Skin of body (tissue), 2 donors: ENCODE results near the gene MAPKAPK3. TPM values are rescaled to one million over a fixed set of nuclear protein-coding genes. Genes with fewer than 3 reads are reported as not detected.

Source experiments
- DNase-seq: peaks from one replicate; lab custom pipeline; 2025; lab: John Stamatoyannopoulos, UW
- total RNA-seq: library from RNA; depleted of rRNA; stranded (reverse); fragments of >200 nt; gene quantifications from one replicate; pipeline ENCODE4 v1.2.3, GENCODE V29; 2014

MAPKAPK3 gene
- total RNA-seq, 1 donor from 2014 or later: 27.8 TPM

DNA sequence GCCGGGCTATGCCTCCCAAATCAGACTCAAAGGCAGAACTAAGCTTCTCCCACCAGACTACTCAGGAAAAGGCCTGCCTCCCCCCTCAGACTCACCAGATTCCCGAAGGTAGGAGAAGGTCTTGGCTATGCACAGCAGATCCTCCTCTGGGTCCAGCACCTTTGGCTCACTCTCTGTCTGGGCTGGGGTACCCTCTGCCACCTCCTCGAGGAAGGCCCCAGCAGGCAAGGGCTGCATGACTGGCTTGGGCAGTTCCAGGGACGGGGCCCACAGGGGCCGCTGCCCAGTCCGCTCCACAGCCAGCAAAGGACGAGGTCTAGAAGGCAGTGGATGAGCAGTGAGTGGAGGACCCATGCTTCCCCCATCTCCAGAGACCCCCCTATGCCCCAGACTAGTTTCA, 8.7 kb upstream of the MAPKAPK3 start:
- no peak for DNase-seq

GRCh38 chr3:50609071-50609762, 7.7 kb upstream of the MAPKAPK3 start:
- no peak for DNase-seq

DNA sequence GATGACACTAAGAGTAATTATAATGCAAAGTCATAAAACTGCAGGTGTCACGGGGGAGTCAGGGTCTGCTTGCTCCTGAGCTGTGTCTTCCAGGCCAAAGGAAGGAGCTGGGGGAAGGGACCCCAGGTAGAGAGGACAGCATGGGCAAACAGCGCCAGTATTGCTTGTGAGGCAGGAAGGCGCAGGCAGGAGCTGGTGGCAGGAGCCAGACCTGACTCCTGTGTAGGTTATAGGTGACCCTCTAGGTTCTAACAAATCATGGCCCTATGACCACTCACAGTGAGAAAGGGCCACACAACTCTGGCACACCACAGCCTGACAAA, 7.2 kb upstream of the MAPKAPK3 start:
- DNase-seq: no peak

GRCh38 chr3:50610181-50610971, 6.6 kb upstream of the MAPKAPK3 start:
- DNase-seq: no peak

DNA sequence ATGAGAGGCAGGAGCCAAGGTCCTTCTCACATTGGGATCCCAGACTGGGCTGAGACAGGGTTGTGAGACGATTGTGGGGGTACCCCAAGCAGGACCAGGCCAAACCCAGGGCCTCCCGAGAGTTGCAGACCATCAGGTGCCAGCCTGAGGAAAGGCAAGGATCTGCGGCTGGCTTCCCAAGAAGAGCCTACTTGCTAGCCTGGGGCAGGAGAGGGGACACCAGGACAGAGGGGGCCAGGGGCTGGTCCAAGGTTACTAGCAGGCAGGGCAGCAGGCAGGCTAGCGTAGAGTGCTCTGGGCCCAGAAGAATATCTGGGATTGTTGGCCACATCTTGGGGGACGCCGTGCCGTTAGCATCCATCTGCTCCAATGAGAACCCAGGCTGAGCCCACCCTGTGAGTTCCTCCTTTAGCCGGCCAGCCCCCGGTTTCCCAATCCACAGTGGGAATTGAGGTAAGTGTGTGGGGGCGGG, 5.9 kb upstream of the MAPKAPK3 start:
- DNase-seq: no peak

GRCh38 chr3:50611464-50612233, 5.3 kb upstream of the MAPKAPK3 start, which contains the start of gene CISH:
Gene CISH (minus strand): TSS chr3:50611774. CDS start chr3:50611650, 124 bp downstream.
- peak; percentile 98 for DNase-seq

DNA sequence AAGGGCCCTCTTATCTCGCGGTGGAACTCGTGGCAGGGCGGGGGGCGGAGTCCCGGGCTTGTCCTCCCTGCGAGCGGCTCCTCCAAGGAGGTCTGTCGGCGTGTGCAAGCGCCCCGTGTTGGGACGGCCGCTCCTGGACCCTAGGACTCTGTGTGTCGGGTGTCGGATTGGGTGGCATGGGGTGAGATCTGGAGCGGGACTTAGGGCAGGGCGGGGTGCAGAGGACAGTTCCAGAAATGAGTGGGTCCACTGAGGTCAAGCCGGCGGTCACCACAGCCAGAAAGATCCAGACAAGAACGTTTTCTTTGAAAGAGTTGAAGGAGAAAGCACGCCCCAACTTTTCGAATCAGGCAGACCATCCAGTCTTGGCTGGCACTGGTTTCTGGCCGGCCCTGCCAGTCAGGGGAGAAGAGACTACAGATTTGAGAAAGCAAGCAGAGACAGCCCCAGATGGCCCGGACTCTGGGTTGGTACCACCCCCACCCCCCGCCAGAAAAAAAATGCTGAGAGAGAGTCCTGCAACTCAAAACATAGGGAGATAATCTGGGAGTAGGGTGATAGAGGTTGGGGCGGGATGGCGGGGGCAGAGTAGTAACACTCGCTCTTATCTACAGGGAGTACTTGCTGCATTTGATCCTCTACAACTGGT, 4.6 kb upstream of the MAPKAPK3 start:
- DNase-seq: peak; percentile 35

DNA sequence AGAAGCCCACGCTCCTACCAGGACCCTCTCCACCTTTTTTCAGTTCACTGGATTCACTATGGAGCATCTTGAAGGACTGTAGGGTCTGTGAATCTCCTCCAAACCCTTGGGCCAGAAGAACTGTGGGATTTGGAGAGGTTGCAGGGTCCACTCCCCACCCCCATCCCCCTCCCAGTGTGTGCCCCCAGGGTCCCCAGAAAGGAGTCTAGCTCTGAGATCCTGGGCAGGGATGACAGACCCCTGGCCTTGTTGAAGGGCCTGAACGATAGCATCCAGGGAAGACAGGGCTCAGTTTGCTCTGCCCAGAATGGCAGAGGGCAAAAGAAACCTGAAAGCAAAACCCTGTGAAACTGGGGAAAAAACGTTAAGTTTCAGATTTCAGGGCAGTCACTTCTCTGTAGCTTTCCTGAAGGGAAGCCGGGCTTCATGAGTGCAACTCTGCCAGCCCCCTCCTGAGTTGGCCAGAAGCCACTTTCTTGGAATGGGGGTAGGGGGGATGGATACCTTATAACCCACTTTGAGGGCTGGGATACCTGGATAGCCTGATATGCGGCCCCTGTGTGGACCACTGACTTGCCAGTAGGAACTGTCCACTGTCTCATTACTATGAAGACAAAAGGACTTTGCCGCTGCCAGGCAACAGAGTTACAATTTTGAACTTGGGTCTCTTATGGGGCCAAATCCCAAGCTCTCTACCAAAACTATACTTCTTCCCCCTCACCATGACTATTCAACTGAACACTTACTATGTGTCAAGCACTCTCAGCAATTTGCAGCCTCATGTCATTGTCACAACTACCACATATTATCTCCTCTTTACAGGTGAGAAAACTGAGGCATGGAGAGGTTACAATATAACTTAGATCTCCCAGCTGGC, 3.7 kb upstream of the MAPKAPK3 start:
- no peak for DNase-seq

DNA sequence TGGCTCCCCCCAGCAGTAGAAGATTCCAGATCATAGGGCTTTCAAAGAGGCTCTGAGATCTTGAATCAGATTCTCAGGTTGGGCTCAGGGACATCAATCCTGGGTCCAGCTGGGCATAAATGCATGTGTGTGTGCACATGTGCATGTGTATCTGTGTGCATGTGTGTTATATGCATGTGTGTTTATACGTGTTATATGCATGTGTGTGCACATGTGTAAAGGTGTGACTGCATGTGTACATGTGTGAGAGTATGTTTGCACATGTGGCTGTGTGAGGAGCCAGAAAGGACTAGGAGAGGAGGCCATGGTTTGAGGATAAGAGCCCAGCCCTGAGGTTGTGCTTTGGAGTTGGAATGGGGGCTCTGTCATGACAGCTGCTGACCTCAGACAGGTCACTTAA, 1.8 kb upstream of the MAPKAPK3 start:
- DNase-seq: peak; percentile 14

DNA sequence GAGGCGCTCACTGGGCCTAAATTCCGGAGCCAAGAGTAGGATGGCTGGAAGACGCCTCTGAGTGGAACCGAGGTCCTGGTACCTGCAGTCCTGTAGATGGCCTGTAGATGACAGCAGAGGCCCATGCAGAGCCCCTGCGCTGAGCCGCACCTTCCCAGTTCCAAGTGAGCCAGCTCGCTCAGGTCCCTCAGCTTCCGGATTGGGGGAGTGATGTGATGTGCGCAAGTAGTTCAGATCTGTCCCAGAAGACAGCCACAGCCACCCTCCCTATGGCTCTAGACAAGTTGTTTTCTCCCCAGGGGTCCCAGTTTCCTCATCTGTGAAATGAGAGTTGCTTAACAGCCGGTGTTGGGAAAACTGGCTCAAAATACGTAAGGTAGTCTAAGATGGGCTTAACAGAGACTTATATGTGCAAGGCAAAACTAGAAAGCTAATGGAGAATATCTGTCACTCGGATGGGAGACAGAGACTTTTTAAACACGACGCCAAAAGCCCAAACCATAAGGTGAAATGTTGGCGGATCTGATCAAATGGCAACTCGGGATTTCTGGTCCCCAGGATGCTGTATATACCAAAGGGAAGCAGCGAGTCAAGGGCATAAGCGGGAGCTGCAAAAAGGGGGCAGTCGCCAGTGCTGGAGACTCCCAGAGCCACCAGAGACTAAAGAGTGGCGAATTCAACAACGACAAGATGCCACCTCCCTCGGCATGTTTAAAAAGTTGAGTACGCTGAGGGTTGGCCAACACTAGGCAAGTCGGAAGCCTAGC, 765 bp upstream of the MAPKAPK3 start:
- peak; percentile 82 for DNase-seq

- DNase-seq: peak; percentile 84
Observed at GRCh38 chr3:50616770-50617095, 218 bp upstream of the MAPKAPK3 start.

DNA sequence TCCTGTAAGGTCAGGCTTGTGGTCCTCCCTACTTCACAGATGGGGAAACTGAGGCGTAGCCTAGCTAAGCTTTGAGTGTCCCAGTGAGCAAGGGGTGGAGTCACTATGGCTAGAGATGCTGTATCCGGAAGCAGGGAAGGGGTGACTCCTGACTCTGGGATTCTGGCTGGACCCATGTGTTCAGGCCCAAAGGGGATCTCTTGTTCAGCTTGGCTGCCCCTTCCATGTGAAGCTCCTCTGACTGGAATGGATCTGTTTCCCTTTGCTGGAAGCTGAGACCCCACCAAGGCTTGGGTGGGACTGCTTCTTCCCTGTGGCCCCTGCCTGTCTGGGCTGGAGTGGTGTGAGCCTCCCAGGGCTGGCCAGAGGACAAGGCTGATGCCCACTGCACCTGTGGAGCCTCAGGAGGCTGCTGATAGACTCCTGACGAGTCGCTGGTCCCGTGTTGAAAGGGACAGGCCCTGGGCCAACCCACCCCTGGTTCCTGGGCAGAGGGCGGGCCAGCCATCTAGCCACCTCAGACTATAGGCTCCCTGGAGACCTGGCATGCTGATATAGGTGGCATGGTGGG, 1.0 kb downstream of the MAPKAPK3 start:
- no peak for DNase-seq

DNA sequence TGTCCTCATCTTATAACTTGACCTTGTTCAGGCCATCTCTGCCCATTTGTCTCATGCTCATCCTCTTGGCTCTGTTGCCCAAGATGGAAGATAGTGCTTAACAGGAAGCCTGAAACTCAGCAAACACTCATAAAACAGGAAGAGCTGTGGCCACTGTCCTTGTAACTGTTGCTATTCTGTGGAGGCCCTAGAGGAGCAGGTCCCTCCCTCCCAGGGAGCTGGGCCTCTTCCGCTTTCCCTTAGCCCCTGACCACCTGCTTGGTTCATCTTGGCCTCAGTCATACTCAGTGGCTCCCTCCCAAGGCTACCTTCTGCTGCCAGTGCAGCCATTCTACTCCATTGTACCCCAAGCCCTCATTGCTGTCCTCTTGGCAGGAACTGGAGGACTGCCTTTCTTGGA, 3.5 kb downstream of the MAPKAPK3 start:
- no peak for DNase-seq

- no peak for DNase-seq
Observed at GRCh38 chr3:50620820-50621219, 3.9 kb downstream of the MAPKAPK3 start.

DNA sequence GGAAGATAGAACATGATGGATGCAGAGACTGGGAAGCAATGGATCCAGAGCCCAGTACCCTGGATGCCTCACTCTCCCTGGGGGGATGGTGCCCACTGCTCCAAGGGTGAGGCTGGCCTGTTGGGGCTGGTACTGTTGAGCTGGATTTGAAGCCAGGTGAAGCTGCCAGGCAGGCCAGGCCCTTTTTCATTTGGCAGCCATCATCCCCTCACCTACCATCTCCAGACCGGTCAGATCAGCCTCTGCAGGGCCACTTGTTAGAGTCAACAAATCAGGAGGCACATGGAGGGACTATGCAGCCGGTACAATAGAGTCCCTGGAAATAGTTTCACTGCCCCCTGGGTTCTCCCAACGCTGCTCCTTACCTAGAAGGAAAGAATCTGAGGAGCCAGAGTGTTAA, 5.9 kb downstream of the MAPKAPK3 start:
- no peak for DNase-seq

GRCh38 chr3:50623840-50624474, 7.0 kb downstream of the MAPKAPK3 start:
- DNase-seq: no peak

DNA sequence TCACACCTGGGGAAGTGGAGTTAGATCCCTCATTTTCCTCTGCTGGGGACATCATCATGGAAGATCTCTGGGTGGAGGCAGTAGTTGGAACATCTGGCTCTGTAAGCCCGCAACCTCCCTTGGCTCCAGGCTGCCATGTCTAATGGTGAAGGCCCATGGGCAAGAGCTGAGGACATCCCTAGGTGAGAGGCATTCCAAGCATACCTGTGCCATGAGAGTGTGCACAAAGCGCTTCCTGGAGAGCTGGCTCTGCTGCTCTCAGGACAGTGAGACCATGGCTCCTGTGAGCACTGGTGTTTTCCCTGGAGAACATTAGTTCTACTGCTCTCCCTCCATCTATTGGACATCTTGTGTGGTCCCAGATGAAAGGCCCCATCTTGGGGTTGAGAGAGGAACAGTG, 7.7 kb downstream of the MAPKAPK3 start:
- DNase-seq: no peak

DNA sequence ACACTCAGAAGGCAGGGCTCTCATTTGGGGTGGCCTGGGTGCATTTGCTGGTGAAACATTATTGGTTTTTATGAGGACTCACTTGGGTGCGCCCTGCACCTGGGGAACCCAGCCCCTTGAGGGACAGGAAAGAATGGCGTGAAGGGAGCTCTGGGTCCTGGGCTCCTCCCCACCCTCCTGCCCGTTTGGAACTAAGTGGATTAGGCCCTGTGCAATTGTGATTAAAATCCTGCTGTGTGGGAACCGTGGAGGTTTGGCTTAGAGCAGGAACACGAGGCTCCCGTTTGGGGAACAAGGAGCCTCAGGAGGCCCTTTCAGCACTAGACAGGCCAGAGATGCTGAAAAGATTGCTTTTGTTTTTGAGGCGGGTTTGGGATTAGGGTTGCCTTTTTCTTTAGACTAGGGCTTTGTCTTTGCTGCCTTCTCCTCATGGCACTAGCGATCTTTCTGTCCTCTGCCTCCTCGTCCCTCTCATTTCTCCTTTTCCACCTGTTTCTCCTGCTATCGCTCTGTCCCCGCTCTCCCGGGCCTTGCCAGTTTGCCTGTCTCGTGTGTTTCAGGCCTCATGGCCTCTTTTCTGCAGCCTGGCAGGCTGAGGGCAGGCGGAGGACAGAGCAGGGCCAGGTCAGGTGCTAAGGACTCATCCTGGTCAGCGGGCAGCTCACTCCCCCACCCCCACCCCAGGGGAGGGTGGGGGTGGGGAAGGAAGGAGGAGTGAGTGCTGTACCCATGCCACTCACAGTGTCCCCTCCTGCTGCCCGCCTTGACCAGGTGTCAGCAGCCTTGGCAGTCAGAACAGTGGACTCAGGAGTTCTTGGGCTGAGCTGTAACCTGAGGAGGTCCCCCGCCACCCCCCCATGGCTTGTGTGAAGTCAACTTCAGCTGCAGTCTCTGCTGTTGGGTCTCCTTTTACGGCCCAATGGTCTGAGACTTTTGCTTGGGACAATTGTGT, 8.6 kb downstream of the MAPKAPK3 start:
- DNase-seq: no peak
